ENCODE measurements around the gene MLPH.

- TF ChIP-seq CTCF (IDR thresholded peaks at IDR 0.05; ENCODE audit: borderline replicate concordance, extremely low read depth, low read length, poor library complexity, severe bottlenecking), result no peak
- TF ChIP-seq EZH2 (IDR thresholded peaks at IDR 0.05; ENCODE audit: borderline replicate concordance, low read depth, low read length, severe bottlenecking), result no peak
Observed at GRCh38 chr2:237600205-237600846, 113.3 kb downstream of the MLPH start.

Measured in DND-41 (cell line).